GM06990 (cell line): Measurements from ENCODE around the gene FMN1.

ENCODE experiments used
- DNase-seq: peaks from one replicate; pipeline ENCODE4 v3.0.0-alpha.2; 2011; ENCODE audit not compliant: insufficient read length; ENCODE audit errors: extremely low read depth
- H3K27me3 ChIP-seq: replicated peaks from 2 replicates; pipeline ENCODE4 v1.6.0; 2011; ENCODE audit warnings: low read length; ENCODE audit not compliant: control insufficient read depth, insufficient read depth
- H3K36me3 ChIP-seq: 2 replicates; pipeline ENCODE4 v1.5.1; 2011; ENCODE audit warnings: low read length; ENCODE audit not compliant: control insufficient read depth, insufficient read depth
- H3K4me3 ChIP-seq: replicated peaks from 2 replicates; pipeline ENCODE4 v1.5.1; 2011; ENCODE audit warnings: low read depth, mild to moderate bottlenecking, control low read depth, low read length
- CTCF ChIP-seq: IDR thresholded peaks from 2 replicates; pipeline ENCODE4 v1.5.1; 2011; ENCODE audit warnings: low read length, control low read depth, mild to moderate bottlenecking, inconsistent platforms; ENCODE audit not compliant: insufficient read depth, poor library complexity, severe bottlenecking

FMN1 gene

GRCh38 chr15:32829436-32829835 is 365.1 kb downstream of the FMN1 start:
- Histone ChIP-seq H3K27me3 (no peaks in the 10 kb centered on the region), H3K4me3 (no peak overlapping the region), H3K36me3 (no peaks in the 10 kb centered on the region)
- no peak for TF ChIP-seq CTCF
- no peak for DNase-seq

- TF ChIP-seq CTCF = no peak
- H3K4me3 ChIP-seq = no peak overlapping the region
- no peaks in the 10 kb centered on the region for H3K36me3 ChIP-seq
- H3K27me3 ChIP-seq = no peaks in the 10 kb centered on the region
- DNase-seq = no peak
Observed at GRCh38 chr15:32828507-32829186, 365.9 kb downstream of the FMN1 start.

GRCh38 chr15:32826685-32827084 is 367.8 kb downstream of the FMN1 start:
- Histone ChIP-seq H3K27me3 (no peaks in the 10 kb centered on the region), H3K4me3 (no peak overlapping the region), H3K36me3 (no peaks in the 10 kb centered on the region)
- TF ChIP-seq CTCF = no peak
- DNase-seq = no peak

- no peaks in the 10 kb centered on the region for H3K27me3 ChIP-seq
- H3K36me3 ChIP-seq = no peaks in the 10 kb centered on the region
- TF ChIP-seq CTCF = no peak
- DNase-seq = no peak
- H3K4me3 ChIP-seq = no peak overlapping the region
Observed at GRCh38 chr15:32825219-32825618, 369.3 kb downstream of the FMN1 start.

GRCh38 chr15:32824777-32825176 is 369.7 kb downstream of the FMN1 start:
- Histone ChIP-seq H3K36me3 (no peaks in the 10 kb centered on the region), H3K4me3 (no peak overlapping the region), H3K27me3 (no peaks in the 10 kb centered on the region)
- DNase-seq = no peak
- no peak for TF ChIP-seq CTCF

GRCh38 chr15:32823750-32824149 is 370.8 kb downstream of the FMN1 start:
- Histone ChIP-seq H3K4me3 (no peak overlapping the region), H3K27me3 (no peaks in the 10 kb centered on the region), H3K36me3 (no peaks in the 10 kb centered on the region)
- no peak for DNase-seq
- no peak for TF ChIP-seq CTCF
